Iris pigment epithelial cell (primary cell): ENCODE data around the gene LEKR1.
A peak's percentile ranks its signal among the peaks of the same experiment; 100 is the strongest.

Experiments used
- DNase-seq: peaks from one replicate; pipeline ENCODE4 v3.0.0-alpha.2; 2011; ENCODE audit warnings: low read depth

Gene LEKR1

DNA sequence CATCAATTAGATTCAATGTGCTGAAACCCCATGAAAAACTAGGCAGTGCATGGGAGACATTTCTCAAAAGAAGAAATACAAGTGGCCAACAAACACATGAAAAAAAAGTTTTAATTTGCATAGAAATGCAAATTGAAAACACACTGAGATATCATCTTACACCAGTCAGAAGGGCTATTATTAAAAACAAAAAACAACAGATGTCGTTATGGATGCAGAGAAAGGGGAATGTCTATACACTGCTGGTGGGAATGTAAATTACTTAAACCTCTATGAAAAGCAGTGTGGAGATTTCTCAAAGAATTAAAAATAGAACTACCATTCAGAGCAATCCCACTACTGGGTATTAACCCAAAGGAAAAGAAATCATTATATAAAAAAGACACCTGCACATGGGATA lies 235.1 kb downstream of the LEKR1 start:
- no peak for DNase-seq

DNA sequence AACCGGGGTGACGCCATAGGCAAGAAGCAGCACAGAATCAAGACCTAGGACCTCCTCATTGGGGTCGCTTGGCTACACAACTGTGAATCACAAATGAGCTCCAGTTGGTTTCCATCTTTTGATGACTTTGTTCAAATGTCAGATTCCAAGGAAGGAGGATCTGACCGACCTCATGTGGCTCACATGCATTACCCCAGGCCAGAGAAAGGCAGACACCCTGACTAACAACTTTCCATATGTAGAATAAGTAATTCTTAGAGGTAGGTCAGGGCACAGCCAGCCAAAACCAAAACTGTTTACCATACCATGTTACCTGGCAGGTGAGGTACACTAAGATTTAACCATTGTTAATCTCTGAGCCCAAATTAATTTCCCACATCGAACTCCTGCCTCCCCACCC lies 237.3 kb downstream of the LEKR1 start:
- no peak for DNase-seq

DNA sequence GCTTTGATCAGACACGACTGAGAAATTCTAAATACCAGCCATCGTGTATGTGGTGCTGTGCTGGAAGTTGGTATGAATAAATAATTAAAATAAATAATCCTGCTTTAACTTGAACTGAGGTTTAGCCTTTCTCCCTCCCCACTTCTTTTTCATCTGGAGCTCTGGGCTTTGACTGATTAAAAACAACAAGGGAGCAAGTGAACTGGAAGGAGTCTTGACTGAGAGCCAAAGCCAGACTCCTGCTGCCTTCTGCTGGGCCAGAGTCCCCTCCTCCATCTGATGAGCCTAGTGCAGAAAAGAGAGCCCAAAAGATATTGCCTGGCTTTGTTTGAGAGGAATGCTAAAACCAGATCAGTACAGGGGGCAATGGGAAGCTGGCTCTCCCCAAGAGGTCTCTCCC lies 237.8 kb downstream of the LEKR1 start:
- DNase-seq: peak; percentile 27

DNA sequence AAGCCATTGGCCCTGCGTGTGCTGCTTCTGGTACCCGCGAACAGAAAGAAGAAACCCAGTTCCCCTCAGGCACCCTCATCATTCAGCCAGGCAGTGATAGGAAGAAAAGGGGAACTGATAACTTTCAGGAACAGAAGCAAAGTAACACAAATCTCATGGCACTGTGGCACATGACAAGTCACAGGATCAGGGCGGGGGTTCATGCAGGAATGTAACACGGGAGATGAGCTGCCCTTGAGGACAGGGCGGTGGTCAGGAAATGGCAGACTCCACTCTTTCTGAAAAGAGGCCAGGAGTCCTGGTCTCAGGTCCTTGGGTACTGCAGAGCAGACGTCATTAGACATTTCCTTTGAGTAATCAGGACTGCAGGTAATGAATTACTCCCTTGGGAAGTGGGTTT lies 238.2 kb downstream of the LEKR1 start:
- DNase-seq: no peak

DNA sequence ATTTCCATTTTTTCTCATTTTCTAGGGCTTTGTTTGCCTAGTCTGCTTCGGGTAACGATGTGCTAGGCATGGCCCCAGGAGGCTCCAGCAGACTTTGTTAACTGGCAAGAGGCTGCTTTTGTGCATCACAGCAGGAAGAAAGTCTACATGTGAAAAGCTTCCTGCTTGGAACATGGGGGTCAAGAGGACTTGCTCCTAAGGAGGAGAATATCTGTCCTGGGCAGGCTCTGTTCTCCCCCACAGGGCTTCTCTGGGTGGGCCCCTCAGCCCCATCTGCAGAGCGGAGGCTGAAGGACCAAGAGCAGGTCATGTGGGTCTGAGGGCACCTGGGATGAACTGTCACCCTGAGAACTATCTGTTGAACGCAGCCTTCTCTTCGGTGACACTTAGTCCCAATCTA lies 239.0 kb downstream of the LEKR1 start:
- DNase-seq: no peak

DNA sequence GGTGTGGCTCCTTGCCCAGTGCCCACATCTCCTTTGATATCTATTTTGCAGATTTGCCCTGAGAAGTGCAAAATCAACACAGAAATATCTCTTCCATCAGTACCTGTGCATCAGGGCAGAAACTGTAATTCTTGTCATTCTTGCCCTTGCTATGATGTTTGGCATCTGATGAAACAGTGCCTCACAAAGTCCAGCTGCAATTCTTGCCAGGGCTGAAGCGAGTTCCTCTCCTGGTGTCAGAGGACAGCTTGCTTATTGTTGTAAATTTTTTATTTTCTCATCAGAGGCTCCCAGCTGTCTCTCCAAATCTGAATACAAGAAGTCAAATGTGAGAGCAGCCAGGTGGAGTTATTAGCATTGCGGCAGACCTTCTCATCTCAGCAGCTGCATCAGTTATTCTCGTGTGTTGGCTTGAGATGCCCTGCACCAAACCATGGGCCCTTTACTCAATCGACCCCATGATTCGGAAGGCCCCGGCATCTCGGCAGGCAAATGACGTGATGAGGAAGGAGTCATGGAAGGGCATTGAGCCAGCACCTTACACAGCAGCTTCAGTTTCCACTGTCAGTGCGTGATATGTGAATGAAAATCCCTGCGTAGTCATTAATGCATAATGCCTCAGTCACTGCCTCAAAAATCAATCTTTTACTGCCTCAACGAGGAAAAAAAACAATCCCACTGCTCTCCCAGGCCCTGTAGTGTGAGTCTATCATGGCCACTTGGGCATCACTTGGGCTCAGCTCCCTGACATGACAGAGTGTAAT lies 240.4 kb downstream of the LEKR1 start:
- DNase-seq: peak; percentile 39

DNA sequence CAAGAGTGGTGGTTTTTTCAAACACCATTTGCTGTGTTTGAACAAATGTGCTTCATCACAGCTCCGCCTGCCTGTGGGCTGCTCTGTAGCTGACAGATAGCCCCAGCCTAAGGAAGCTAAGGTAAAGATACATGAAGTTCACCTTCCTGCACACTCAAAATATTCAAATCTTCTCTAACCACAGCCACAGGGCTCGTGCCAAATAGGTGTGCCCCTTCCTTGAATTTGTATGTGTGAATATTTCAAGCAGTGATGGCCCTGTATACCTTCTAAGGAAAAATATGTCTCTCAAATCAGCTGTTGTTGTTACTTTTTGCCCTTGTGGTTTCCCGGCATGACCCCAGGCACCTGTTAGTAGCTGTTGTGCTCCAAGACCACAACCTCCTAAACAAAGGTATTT lies 241.0 kb downstream of the LEKR1 start:
- DNase-seq: no peak

DNA sequence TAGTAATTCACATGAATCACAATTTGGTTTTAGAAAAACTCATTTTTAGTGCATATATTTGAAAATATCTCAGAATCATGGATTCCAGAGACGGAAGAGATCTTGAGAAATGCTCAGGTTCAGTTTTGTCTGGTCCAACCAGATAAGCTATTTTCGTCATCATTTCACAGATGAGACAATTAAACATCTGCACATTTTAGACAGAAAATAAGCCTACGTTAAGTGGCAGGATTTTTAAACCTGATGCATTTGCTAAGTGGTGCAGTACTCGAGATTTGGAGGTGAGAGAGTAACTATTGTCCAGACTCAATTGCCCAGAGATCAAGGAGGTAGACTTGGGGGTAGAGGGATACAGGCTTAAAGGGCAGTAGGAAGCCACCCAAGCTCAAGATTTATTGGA lies 243.3 kb downstream of the LEKR1 start:
- DNase-seq: no peak

DNA sequence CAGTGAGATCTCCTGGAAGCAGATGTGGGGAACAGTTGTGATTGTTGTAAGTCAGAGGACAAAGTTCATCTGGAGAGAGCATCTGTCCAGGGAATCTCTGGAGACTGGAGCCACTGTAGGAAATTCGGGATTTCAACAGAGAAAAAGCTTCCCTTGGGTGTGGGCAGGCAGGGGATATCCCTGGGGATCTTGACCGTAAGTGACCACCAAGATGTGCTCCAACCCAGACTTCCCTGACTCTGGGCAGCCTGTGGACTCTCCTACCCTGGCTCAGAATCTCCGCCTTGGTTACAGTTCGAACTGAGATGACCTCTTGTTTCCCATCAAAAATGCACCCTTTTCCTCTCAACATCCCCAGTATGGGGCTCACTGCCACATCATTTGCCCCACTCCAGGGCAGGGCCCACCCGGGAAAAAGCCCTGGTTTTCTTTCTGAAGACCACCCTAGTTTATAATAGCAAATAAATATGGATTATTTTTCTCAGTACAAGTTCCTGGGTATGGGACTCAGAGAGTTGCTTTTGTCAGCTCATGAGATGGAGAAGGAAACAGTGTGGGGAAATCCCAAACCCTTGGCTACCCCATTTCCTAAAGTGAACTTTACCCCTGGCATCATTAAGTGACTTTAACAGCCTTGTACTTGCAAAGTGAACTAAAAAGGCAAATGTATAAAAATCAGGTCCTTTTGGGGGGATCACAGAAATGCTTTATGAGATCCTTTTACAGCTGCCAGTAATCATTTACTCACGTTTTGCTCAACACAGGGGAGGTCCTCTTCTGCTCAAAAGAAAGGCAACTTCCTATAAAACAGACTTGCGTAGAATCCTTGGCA lies 243.9 kb downstream of the LEKR1 start:
- no peak for DNase-seq

DNA sequence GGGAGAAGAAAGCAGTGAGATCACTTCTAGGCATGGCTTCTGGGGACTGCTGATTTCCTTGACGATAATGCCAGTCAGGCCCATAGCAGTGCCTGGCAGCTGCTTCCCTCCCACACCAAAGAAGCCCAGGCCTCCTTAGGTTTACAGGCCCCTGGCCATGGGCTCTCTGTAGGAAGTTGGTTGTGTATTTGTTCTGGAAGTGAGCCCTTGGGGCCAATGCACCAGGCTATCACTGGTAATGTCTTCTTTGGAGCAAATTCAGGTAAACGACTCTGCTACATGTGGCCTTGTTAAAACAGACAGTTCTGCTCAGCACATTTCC lies 244.5 kb downstream of the LEKR1 start:
- DNase-seq: no peak

DNA sequence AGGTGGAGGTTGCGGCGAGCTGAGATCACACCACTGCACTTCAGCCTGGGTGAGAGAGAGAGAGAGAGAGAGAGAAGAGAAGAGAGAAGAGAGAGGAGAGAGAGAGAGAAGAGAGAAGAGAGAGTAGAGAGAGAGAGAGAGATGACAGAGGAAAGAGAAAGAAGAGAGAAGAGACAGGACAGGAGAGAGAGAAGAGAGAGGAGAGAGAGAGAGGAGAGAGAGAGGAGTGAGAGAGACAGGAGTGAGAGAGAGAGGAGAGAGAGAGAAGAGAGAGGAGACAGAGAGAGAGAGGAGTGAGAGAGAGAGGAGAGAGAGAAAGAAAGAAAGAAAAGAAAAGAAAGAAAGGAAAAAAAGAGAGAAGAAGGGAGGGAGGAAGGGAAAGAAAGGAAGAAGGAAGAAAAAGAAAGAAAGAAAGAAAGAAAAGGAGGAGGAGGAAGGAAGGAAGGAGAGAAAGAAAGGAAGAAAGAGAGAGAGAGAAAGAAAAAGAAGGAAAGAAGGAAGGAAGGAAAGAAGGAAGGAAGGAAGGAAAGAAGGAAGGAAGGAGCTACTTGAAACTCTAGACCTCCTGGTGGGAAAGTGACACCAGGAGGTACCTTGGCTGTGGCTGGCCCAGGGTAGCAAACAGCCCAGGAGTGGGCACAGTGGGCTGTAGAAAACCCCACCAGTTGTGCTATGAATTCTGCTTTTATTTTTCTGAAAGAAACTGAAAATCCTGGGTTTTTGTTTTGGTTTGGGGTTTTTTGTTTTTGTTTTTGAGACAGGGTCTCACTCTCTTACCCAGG lies 245.8 kb downstream of the LEKR1 start:
- no peak for DNase-seq

DNA sequence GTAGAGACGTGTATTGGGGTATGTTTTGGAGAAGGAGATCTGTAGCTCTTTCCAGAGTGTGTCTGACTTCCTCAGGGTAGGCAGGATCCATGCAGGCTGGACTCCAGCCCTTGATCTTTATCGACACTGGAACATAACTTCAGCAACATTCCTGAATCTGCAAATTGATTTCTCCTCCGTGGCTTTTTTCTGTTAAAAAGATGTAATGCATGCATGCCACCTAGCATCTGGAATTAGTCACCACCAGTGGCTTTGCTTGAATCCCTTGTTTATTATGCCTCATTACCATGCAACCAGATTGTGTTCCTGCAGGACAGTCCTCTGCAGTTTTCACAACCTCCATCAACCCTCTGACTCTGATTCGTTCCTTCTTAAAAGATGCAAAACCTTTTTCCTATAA lies 247.7 kb downstream of the LEKR1 start:
- peak; percentile 33 for DNase-seq

DNA sequence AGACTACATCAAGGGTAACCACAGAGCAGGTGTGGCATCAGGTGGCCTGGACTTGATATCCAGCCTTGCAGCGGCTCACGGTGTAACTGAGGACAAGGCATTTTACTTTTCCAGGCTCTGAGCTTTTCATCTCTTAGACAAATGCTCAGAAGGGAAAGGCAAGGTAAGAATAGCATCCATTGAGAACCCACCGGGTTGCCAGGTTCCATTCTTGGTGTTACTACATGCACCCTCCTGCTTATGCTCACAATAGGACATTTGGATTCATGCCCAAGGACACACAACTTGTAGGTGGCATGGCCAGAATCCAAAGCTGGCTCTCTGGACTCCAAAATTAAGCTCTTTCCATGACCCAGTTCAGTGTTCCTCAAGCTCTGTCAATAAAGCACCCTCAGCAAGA lies 248.3 kb downstream of the LEKR1 start:
- no peak for DNase-seq

DNA sequence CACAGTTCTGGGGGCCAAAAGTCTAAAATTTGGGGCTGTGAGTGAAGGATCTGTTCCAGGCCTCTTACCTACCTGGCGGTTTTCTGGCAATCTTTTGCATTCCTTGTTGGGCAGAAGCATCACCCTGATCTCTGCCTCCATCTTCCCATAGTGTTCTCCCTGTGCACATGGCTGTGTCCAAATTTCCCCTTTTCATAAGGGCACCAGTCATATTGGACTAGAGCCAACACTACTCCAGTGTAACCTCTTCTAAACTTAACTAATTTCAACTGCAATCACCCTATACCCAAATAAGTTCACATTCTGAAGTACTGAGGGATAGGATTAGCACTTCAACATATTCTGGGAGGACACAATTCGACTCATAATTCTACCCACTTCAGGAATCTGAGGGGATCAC lies 248.8 kb downstream of the LEKR1 start:
- DNase-seq: no peak

DNA sequence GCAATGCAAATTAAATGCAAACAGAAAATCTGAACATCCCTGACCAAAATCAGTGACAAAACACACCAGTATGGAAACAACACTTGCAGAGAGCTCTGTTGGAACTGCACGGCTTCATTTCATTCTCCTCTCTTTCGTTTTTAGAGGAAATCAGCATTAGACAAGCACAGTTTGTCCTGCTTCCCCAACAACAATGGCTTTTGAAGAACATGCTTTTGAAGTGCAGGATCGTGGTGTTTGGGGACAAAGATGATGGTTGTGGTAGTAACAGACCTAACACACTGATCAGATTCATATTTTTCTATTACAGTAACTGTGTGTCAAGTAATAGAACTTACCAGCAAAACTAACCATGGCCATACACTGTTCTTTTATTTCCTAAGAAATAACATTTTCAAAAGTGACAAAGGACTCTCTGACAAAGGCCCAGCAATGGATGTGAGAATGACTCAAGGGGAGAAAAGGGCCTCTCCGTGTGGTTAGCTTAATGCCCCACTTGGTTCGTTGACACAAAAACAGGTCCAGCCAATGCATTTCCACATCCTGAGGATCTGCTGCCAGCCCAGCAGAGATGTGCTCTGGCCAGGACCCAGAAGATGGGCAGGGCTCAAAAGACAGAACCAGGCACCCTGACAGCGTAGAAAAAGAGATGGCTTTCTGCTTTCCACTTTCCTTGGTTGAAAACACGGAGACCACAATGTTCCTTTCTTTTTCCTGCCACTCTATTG lies 249.7 kb downstream of the LEKR1 start:
- no peak for DNase-seq

DNA sequence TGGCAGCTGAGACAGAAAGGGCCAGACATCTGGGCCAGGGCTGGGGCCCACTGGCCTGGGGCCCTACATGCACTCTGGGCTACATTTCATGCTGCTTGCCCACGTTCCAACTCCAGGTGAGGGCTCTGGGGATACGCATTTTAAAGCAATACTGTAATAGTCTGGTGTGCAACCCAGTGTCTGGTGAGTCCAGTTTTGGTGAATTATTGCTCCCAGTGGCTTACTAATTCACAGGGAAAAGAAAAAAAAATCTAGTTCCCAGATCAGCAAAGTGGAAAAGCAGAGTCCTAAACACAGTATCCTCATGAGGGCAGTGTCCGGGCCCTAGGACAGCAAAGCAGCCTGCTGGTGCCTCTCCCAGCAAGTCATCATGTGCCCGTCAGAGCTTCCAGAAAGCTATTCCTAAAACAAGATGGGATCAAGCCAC lies 251.4 kb downstream of the LEKR1 start:
- no peak for DNase-seq

DNA sequence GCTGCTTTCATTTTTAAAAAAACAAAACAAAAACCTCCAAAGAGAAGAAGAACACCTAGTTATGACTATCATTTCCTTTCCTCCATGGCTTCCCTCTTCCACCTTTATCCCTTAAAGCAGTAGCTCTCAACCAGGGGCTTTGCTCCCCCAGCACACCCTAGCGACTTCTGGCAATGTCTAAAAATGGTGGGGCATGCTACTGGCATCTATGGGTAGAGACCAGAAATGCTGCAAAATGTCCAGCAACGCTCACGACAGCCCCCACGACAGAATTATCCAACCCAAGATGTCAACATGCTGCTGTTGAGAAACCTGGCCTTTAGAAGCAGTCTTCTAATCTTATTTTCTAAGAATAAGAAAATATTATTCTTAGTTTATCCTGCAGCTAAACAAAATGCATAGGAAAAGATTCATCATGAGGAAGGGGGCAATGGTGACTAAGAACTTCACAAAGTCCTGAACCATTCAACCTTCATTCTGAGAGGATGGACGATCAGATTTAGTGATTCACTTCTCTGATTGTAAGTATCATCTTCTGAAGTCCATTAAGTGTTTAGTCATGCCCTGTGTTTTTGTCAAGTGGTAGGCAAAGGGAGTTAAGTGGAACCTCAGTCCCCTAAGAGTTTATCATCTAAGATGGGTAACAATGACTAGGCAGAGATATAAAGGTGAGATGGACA lies 252.1 kb downstream of the LEKR1 start:
- no peak for DNase-seq

DNA sequence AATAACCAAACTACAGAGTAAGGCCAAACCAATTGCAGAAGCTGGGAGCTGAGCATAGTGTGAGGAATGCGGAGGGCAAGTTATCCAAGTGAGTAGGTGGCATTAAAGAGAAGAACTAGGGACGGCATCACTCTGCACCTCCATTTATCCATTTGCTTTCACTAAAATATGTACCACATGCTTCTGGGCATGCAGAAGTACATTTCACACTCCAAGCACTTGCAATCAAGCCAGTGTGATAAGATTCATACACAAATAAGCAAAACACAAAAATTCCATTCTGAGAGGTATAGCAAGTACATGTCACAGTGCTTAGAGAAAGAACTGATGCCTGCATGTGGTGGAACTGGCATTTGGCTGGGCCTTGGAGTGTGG lies 252.6 kb downstream of the LEKR1 start:
- no peak for DNase-seq

DNA sequence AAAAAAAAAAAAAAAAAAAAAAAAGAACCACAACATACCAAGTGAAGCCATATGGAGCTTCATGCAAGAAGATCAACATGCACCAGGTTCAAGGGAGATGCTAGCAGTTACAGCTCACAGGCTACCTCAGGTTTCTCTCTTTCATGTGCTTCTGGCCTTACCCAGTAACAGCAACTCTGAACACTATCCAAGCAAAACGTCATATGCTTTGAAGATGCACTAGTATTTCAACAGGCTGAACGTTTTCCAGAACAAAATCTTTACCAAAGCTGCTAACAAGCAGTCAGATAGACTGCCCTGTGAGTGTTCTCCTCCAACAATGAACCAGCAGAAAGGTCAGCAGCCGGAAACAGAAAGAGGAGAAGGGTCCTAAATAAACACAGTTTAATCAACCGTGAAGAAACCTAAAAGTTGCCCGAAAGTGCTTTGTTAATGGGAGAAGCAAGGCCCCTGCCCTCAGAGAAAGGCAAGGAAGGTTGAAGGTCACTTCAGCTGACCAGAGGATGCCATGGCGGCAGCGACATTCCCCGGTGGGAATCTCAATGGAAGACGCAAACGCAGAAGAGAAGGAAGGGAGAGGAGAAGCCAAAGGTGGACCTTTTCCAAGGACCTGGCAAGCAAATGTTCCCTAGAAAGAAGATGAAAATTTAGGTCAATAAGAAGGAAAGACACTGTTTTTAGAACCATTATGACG lies 253.7 kb downstream of the LEKR1 start:
- DNase-seq: no peak

DNA sequence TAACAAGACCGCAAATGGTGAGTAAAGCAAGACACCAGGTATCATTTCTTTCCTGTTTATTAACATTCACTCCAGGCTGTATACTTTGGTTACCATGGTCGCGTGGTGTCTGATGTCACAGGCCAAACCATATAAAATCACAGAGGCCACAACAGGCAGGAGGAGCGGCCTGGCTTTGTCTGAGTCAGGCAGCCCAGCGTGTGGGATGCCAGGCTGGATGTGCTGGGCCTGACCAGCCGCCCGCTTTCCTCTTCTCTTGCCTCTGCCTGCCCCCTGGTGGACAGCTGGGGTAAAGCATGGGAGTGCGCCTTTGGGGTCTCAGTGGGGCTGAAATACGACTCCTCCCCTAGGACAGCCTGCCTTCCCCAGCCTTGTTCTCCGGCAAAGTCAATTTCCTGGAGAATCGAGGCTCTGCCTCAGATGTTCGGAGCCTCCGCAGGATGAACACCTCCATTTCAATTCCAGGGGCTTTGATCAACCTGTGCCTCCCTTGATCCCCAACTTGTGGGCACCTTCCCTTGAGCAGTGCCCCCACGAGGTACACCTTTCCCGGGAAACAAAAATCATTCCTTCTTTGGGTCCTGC lies 255.6 kb downstream of the LEKR1 start:
- DNase-seq: peak; percentile 88
